ENCODE data around the gene TAS1R3. TPM values are rescaled to one million over a fixed set of nuclear protein-coding genes. Genes with fewer than 3 reads are reported as not detected.

TAS1R3 gene
- total RNA-seq, 3 donors from 2014 or later: 0.15 to 0.29 (median 0.19) TPM

DNA sequence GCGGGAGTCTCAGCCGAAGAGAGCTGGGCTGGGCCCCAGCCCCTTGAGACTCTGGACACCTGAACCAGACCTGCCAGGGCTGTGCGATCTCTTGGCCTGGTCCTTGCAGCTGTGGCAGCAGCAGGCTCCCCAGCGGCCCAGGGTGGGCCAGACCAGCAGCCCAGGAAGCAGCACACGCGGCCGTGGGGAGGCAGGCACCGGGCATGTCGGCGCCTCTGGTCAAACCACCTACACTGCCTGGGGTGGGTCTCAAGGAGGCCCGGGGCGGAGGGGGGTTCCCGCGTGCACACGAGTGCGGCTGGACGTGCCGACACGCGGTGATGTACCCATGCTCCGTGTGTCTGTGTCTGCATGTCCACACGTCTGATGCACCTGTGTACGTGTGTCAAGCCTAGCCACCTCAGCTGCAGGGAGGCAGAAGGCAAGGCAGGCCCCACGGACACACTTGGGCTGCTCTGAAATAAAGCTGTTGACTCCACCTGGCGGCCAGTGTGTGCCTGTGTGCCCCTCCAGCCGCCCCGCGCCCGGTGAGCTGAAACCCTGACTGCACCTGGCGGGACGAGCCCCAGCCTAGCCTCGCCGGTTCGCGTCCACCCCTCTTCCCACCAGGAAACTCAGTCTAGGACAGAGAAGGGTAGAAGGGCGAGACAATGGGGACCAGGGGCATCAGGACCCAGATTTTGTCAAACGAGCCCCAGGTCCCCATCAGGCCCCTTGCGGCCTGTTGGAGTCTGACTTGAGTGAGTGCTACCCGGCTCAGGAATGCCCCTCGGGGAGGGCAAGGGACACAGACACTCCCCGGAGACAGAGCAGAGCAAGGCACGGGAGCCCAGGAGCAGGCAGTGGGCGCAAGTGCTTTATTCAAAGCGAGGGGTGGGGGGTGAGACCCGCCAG is 39.3 kb upstream of the TAS1R3 start:
- DNase-seq (peak; percentile 69), ATAC-seq (peak; percentile 79 to 81)
- Mint-ChIP-seq H3K4me3 (no peak overlapping the region), H3K4me1 (ENCODE audit: low read depth) (peaks cover 2% of the 10 kb centered on the region), H3K27me3 (ENCODE audit: low read depth) (no peaks in the 10 kb centered on the region), H3K9me3 (no peaks in the 10 kb centered on the region), H3K36me3 (ENCODE audit: insufficient read depth) (no peaks in the 10 kb centered on the region)

- Mint-ChIP-seq H3K27me3 (ENCODE audit: low read depth) (no peaks in the 10 kb centered on the region), H3K4me3 (no peak overlapping the region), H3K36me3 (ENCODE audit: insufficient read depth) (no peaks in the 10 kb centered on the region), H3K9me3 (no peaks in the 10 kb centered on the region), H3K4me1 (ENCODE audit: low read depth) (peaks cover 2% of the 10 kb centered on the region)
- ATAC-seq (no peak), DNase-seq (no peak)
Measured at GRCh38 chr1:1292442-1292779, 38.7 kb upstream of the TAS1R3 start.

GRCh38 chr1:1292851-1293250 is 38.2 kb upstream of the TAS1R3 start:
- ATAC-seq: no peak
- DNase-seq: no peak

DNA sequence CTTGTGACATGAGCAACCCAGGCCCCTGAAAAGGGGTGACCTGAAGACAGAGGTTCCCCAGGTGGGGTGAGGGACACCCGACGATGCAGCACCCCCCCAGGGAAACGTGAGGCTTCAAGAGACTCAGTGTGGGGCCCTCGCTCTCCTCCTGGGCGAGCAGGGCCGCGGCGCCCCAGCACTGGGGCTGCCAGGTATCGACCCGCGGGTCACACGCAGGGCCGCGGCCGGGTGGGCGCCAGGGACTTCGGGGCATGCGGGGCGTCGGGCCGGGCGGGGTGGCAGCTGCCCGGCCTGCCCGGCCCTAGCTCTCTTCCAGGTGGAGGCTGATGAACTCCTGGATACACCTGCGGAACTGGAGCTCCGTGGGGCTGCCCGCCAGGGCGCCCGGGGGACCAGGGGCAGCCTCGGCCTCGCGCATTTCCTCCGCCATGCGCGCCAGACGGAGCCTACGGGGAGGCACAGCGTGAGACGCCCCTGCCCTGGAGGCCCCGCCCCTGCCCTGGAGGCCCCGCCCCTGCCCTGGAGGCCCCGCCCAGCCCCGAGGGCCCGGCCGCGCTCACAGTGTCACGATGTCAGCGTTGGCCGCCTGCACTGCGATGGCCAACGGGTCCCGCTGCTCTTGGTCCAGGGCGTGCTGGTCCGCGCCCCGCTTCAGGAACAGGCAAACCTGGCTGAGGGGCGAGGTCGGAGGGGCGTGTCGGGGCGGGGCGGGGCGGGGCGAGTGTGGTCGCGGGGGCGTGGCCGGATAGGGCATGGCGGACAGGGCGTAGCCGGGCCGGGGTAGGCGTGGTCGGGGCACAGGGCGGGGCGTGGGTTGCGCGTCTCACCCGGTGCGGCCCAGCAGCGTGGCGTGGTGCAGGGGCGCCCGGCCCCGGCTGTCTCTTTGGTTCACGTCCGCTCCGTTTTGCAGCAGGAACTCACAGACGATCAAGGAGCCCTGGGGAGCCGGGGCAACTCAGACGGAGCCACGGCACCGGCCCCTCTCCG is 37.5 kb upstream of the TAS1R3 start:
- Mint-ChIP-seq H3K9me3 (no peaks in the 10 kb centered on the region), H3K4me3 (no peak overlapping the region), H3K4me1 (ENCODE audit: low read depth) (peaks cover 2% of the 10 kb centered on the region), H3K27me3 (ENCODE audit: low read depth) (no peaks in the 10 kb centered on the region), H3K36me3 (ENCODE audit: insufficient read depth) (no peaks in the 10 kb centered on the region)
- no peak for DNase-seq
- peak; percentile 33 to 50 for ATAC-seq

More at GRCh38 chr1:1292851-1293250, 38.2 kb upstream of the TAS1R3 start:
- Mint-ChIP-seq H3K9me3 (no peaks in the 10 kb centered on the region), H3K4me1 (ENCODE audit: low read depth) (peaks cover 2% of the 10 kb centered on the region), H3K4me3 (no peak overlapping the region), H3K27me3 (ENCODE audit: low read depth) (no peaks in the 10 kb centered on the region), H3K36me3 (ENCODE audit: insufficient read depth) (no peaks in the 10 kb centered on the region)

- Mint-ChIP-seq H3K36me3 (ENCODE audit: insufficient read depth) (no peaks in the 10 kb centered on the region), H3K4me1 (ENCODE audit: low read depth) (peaks cover 2% of the 10 kb centered on the region), H3K27me3 (ENCODE audit: low read depth) (no peaks in the 10 kb centered on the region), H3K9me3 (no peaks in the 10 kb centered on the region), H3K4me3 (no peak overlapping the region)
- ATAC-seq (no peak), DNase-seq (no peak)
Measured at GRCh38 chr1:1294250-1294890, 36.7 kb upstream of the TAS1R3 start.

- no peaks in the 10 kb centered on the region for H3K27me3 Mint-ChIP-seq (ENCODE audit: low read depth)
- no peaks in the 10 kb centered on the region for H3K36me3 Mint-ChIP-seq (ENCODE audit: insufficient read depth)
- peaks cover 2% of the 10 kb centered on the region for H3K4me1 Mint-ChIP-seq (ENCODE audit: low read depth)
- no peaks in the 10 kb centered on the region for H3K9me3 Mint-ChIP-seq
- no peak for DNase-seq
- no peak for ATAC-seq
- no peak overlapping the region for H3K4me3 Mint-ChIP-seq
Measured at GRCh38 chr1:1295154-1295923, 35.7 kb upstream of the TAS1R3 start.

GRCh38 chr1:1296070-1297061 is 34.7 kb upstream of the TAS1R3 start:
- peaks cover 2% of the 10 kb centered on the region for H3K4me1 Mint-ChIP-seq (ENCODE audit: low read depth)
- H3K4me3 Mint-ChIP-seq: no peak overlapping the region
- no peaks in the 10 kb centered on the region for H3K36me3 Mint-ChIP-seq (ENCODE audit: insufficient read depth)
- H3K9me3 Mint-ChIP-seq: no peaks in the 10 kb centered on the region
- no peaks in the 10 kb centered on the region for H3K27me3 Mint-ChIP-seq (ENCODE audit: low read depth)
- DNase-seq: no peak
- ATAC-seq: no peak

GRCh38 chr1:1297802-1298424 is 33.2 kb upstream of the TAS1R3 start:
- H3K9me3 Mint-ChIP-seq: no peaks in the 10 kb centered on the region
- no peak overlapping the region for H3K4me3 Mint-ChIP-seq

DNA sequence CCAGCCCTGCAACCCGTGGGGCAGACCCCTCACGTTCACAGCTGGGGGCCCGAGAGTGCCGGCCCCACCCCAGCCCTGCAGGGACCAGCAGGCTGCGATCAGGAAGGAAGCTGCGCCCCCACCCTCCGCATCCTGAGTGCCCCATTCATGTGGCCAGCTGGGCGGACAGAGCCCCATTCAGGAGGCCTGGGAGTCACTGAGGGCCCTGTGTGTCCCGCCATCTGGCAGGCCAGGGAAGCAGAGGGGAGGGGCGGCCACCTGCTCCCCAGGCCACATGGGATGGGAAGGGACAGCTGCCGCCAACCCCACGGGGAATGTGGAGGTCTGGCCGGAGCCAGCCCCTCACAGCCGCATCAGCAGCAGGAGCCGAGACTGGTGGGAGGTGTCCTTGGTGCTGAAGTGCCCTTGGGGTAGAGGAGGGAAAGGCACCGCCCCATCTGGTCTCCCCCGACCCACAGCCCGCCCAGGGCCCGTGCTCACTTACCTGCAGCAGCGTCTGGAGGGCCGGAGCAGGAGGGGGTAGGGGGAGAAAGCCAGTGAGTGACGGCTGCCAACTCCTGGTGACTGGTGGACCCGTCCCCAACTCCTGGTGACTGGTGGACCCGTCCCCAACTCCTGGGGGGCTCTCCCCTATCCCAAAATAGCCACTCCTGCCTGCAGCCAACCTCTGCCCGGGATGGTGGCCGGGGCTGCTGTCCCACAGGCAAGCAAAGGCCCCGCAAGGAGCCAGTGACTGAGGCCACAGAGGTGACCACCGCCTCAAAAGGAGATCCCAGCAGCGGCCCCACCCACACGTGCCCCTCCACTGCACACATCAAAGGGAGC is 32.0 kb upstream of the TAS1R3 start:
- Mint-ChIP-seq H3K27me3 (ENCODE audit: low read depth) (no peaks in the 10 kb centered on the region), H3K9me3 (no peaks in the 10 kb centered on the region), H3K4me3 (no peak overlapping the region), H3K36me3 (ENCODE audit: insufficient read depth) (no peaks in the 10 kb centered on the region), H3K4me1 (ENCODE audit: low read depth) (no peaks in the 10 kb centered on the region)
- ATAC-seq (no peak), DNase-seq (no peak)

More at GRCh38 chr1:1297802-1298424, 33.2 kb upstream of the TAS1R3 start:
- no peaks in the 10 kb centered on the region for H3K36me3 Mint-ChIP-seq (ENCODE audit: insufficient read depth)
- no peaks in the 10 kb centered on the region for H3K27me3 Mint-ChIP-seq (ENCODE audit: low read depth)
- DNase-seq (no peak), ATAC-seq (no peak)
- H3K4me1 Mint-ChIP-seq (ENCODE audit: low read depth): no peaks in the 10 kb centered on the region

GRCh38 chr1:1299686-1300351 is 31.3 kb upstream of the TAS1R3 start:
- DNase-seq: no peak
- Mint-ChIP-seq H3K4me1 (ENCODE audit: low read depth) (peaks cover 2% of the 10 kb centered on the region), H3K27me3 (ENCODE audit: low read depth) (no peaks in the 10 kb centered on the region), H3K4me3 (no peak overlapping the region), H3K9me3 (no peaks in the 10 kb centered on the region), H3K36me3 (ENCODE audit: insufficient read depth) (no peaks in the 10 kb centered on the region)
- ATAC-seq: peak; percentile 57 to 68

DNA sequence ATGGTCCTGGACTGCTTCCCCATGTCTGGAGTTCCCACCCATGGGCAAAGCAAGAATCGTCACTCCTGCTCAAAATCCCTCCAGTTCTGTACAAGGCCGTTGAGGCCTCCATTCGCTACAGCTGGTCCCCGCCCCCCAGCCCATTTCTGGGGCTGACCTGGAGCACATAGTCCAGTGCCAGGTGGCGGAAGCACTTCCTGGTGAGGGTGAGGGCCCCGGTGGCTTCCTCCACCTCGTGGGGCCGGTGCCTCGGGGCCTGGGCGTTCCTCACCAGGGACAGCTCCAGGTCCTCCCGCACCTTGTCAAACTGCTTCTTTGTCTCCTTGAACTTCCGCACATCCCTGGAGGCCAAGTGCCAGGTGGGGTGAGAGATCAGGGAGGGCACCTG is 30.7 kb upstream of the TAS1R3 start:
- H3K4me3 Mint-ChIP-seq: no peak overlapping the region
- H3K4me1 Mint-ChIP-seq (ENCODE audit: low read depth): peaks cover 4% of the 10 kb centered on the region
- H3K27me3 Mint-ChIP-seq (ENCODE audit: low read depth): no peaks in the 10 kb centered on the region
- ATAC-seq (no peak), DNase-seq (no peak)
- no peaks in the 10 kb centered on the region for H3K9me3 Mint-ChIP-seq
- no peaks in the 10 kb centered on the region for H3K36me3 Mint-ChIP-seq (ENCODE audit: insufficient read depth)
